ENCODE data around the gene ALG6. TPM values are rescaled to one million over a fixed set of nuclear protein-coding genes. Genes with fewer than 3 reads are reported as not detected.

ALG6 gene
- total RNA-seq, 1 experiment from 2014 or later = 21.4 TPM

DNA sequence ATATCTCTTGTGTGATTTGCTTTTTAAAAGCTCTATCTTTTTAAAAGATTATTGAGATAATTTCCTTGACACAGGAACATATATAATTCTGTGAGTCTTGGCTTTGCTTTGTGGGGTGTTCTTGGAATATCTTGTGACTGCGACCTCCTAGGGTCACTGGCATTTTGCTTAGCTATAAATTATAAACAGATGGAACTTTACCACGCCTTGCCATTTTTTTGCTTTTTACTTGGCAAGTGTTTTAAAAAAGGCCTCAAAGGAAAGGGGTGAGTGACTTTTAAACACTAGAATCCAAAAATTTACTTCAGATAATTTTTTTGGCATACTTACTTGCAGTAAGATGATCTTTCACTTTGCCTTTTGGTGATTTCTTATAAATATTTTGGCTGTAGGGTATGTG, 43.6 kb downstream of the ALG6 start:
- no peak overlapping the region for H3K14ac ChIP-seq (ENCODE audit: insufficient read depth, low read length)
- no CpG with 5 or more reads among the region's 2 CpGs for WGBS (ENCODE audit: extremely low coverage, insufficient read length, low lambda C conversion rate)
- H2BK120ac ChIP-seq (ENCODE audit: low read depth, low read length, poor library complexity, severe bottlenecking) = no peak overlapping the region
- H2BK20ac ChIP-seq (ENCODE audit: low read depth, low read length, poor library complexity, severe bottlenecking) = no peak overlapping the region
- Mint-ChIP-seq H3K4me1 (peaks cover 0 to 6% of the 10 kb centered on the region in 2 experiments; a peak in 2 of 4 replicates), H3K9me3 (no peaks in the 10 kb centered on the region), H3K4me3 (no peak overlapping the region), H3K27ac (no peak overlapping the region), H3K27me3 (ENCODE audit: low read depth) (no peaks in the 10 kb centered on the region), H3K36me3 (ENCODE audit: insufficient read depth in 1 of 3, low read depth in 3 of 3) (no peaks in the 10 kb centered on the region; a peak in 1 of 7 replicates)
- no peak overlapping the region for H2BK5ac ChIP-seq (ENCODE audit: insufficient read length, low read length)
- TF ChIP-seq, protein P1, sequence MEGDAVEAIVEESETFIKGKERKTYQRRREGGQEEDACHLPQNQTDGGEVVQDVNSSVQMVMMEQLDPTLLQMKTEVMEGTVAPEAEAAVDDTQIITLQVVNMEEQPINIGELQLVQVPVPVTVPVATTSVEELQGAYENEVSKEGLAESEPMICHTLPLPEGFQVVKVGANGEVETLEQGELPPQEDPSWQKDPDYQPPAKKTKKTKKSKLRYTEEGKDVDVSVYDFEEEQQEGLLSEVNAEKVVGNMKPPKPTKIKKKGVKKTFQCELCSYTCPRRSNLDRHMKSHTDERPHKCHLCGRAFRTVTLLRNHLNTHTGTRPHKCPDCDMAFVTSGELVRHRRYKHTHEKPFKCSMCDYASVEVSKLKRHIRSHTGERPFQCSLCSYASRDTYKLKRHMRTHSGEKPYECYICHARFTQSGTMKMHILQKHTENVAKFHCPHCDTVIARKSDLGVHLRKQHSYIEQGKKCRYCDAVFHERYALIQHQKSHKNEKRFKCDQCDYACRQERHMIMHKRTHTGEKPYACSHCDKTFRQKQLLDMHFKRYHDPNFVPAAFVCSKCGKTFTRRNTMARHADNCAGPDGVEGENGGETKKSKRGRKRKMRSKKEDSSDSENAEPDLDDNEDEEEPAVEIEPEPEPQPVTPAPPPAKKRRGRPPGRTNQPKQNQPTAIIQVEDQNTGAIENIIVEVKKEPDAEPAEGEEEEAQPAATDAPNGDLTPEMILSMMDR (conservative IDR thresholded peaks at IDR 0.05) = no peak
- no peak overlapping the region for H2BK15ac ChIP-seq (ENCODE audit: low read depth, low read length)
- H4K8ac ChIP-seq (replicated peaks; ENCODE audit: insufficient read length, low read depth, low read length) = no peak overlapping the region
- DNase-seq = no peak
- H3K56ac ChIP-seq (ENCODE audit: insufficient read length, low read depth, low read length) = no peak overlapping the region
- H4K91ac ChIP-seq (ENCODE audit: insufficient read length, low read depth, low read length) = no peak overlapping the region
- no peak overlapping the region for H4K5ac ChIP-seq (ENCODE audit: insufficient read length, low read depth, low read length)
- no peak overlapping the region for H3K9ac ChIP-seq (ENCODE audit: extremely low read depth, insufficient read length, low read length)
- no peak overlapping the region for H3K18ac ChIP-seq (ENCODE audit: insufficient read length, low read depth, low read length)
- H3K4me2 ChIP-seq (ENCODE audit: insufficient read depth, insufficient read length, low read length) = no peak overlapping the region
- H4K20me1 ChIP-seq (ENCODE audit: control insufficient read depth, insufficient read depth, insufficient read length) = no peaks in the 10 kb centered on the region
- H2AFZ ChIP-seq (ENCODE audit: low read length) = no peak overlapping the region
- H2BK12ac ChIP-seq (ENCODE audit: insufficient read length, low read depth, low read length) = no peak overlapping the region
- H3K9me3 ChIP-seq (ENCODE audit: control insufficient read depth, low read depth, low read length) = no peaks in the 10 kb centered on the region
- no peaks in the 10 kb centered on the region for H3K79me1 ChIP-seq (ENCODE audit: insufficient read depth, low read depth, low read length, poor library complexity, severe bottlenecking)
- no peaks in the 10 kb centered on the region for H3K23me2 ChIP-seq (ENCODE audit: insufficient read length, low read depth, low read length, poor library complexity, severe bottlenecking)
- H3K4me1 ChIP-seq (ENCODE audit: insufficient read depth, low read length) = no peaks in the 10 kb centered on the region
- no peak overlapping the region for H3T11ph ChIP-seq (ENCODE audit: low read length)
- H3K27ac ChIP-seq (ENCODE audit: insufficient read length, low read depth, low read length) = no peak overlapping the region
- no peak overlapping the region for H3K23ac ChIP-seq (ENCODE audit: insufficient read length, low read depth, low read length)
- no peaks in the 10 kb centered on the region for H3K79me2 ChIP-seq (ENCODE audit: insufficient read depth, low read length)
- H3K27me3 ChIP-seq (ENCODE audit: insufficient read depth, low read length) = no peaks in the 10 kb centered on the region
- H3K4ac ChIP-seq (ENCODE audit: low read depth, low read length) = no peak overlapping the region
- H2AK5ac ChIP-seq (ENCODE audit: insufficient read length, low read length) = no peak overlapping the region

Data from H9 (cell line).